Stomach smooth muscle (tissue), 2 donors: ENCODE measurements around the gene CASZ1.

Source experiments
- H3K27ac ChIP-seq: one replicate; pipeline ENCODE4 v1.7.0; 2013; ENCODE audit warnings: mild to moderate bottlenecking, low read length, inconsistent platforms
- H3K27me3 ChIP-seq, 2 donors: one replicate each; pipeline ENCODE4 v1.7.0; 2013; ENCODE audit warnings: low read length in 2 of 2; ENCODE audit not compliant: insufficient read depth in 2 of 2, control insufficient read depth in 1 of 2
- H3K36me3 ChIP-seq, 2 donors: one replicate each; pipeline ENCODE4 v1.7.0; 2013; ENCODE audit warnings: low read length in 2 of 2; ENCODE audit not compliant: control insufficient read depth in 2 of 2, insufficient read depth in 2 of 2
- H3K4me1 ChIP-seq: one replicate; pipeline ENCODE4 v1.7.0; 2013; ENCODE audit warnings: low read length; ENCODE audit not compliant: control insufficient read depth, insufficient read depth
- H3K4me3 ChIP-seq, 2 donors: one replicate each; pipeline ENCODE4 v1.7.0; 2013; ENCODE audit warnings: low read length in 2 of 2
- H3K9ac ChIP-seq, 2 donors: one replicate each; pipeline ENCODE4 v1.7.0; 2013; ENCODE audit warnings: low read length in 2 of 2, mild to moderate bottlenecking in 1 of 2
- H3K9me3 ChIP-seq, 2 donors: one replicate each; pipeline ENCODE4 v1.7.0; 2013; ENCODE audit warnings: low read length in 2 of 2; ENCODE audit not compliant: control insufficient read depth in 2 of 2
- donor health status: healthy.
- donor health status: Pancreatic carcinoma.

Gene CASZ1

DNA sequence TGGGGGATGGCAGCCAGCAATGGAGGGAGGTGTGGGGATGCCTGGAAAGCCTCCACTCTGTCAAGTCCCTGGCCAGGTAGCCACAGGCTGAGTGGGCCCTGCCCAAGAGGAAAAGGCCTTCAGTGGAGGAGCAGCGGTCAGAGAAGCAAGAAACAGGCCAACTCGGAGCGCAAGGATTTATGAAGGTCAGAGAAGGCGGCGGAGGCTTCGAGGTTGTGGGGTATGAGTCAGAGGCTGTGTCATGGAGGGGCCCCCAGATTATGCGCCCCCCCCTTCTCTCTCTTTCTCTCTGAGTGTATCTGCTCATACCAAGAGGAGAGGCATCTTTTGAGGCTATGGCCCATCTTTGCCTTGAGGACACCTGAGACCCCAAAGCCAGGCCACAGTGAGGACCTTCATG lies 99.5 kb downstream of the CASZ1 start:
- Histone ChIP-seq H3K4me3 (no peak overlapping the region), H3K36me3 (no peaks in the 10 kb centered on the region), H3K9me3 (no peaks in the 10 kb centered on the region), H3K9ac (no peak overlapping the region), H3K27ac (peak overlapping the region; percentile 66), H3K27me3 (no peaks in the 10 kb centered on the region), H3K4me1 (peaks cover 31% of the 10 kb centered on the region)

DNA sequence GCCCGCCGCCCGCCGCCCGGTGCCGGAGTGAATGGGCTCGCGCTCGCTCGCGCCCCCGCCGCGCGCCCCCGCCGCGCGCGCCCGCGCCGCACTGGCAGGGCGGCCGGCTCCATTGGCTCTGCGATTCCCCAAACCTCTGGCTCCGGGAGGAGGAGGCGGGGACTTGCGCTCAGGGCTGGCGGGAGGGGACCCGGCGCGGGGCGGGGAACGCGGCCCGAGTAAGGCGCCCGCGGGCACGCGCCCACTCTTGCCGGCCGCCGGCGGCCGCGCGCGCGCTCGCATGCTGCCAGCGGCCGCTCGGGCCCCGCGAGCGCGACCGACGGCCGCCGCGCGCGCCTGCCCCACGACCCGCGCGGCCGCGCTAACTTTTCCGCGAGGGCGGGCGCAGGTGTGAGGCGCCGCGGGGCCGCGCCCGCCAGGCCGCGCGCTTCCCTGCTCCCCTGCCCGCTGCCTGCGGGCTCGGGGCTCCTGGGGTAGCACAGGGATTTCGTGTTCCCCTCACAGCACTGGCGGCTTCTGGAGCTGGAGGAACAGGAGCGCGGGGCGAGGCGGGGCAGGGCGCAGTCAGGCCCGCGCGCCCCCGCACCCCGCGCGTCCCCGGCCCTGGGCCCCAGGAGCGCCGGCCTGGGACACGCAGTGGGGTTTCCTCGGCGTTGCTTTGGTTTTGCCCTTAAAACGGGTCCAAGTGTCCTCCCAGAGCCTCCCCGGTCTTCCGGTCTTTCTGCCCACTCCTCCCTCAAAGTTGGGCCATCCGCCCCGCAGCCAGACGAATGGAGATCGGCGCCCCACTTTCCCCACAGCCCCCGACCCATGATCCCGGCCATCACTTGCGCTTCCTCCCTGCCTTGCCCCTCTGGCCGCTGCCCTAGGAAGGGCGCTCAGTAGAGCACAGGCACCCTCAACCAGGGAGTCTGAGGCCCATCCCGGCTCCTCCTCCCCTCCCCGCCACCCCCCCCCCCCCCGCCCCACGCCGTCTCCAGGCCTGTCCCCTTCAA lies 101.5 kb downstream of the CASZ1 start:
- no peaks in the 10 kb centered on the region for H3K27me3 ChIP-seq
- H3K9me3 ChIP-seq, result no peaks in the 10 kb centered on the region
- no peaks in the 10 kb centered on the region for H3K36me3 ChIP-seq
- peaks cover 50% of the 10 kb centered on the region for H3K4me1 ChIP-seq
- peak overlapping the region; percentile 38 to 65 for H3K4me3 ChIP-seq
- H3K27ac ChIP-seq, result peak overlapping the region; percentile 66
- peak overlapping the region; percentile 13 to 58 for H3K9ac ChIP-seq

DNA sequence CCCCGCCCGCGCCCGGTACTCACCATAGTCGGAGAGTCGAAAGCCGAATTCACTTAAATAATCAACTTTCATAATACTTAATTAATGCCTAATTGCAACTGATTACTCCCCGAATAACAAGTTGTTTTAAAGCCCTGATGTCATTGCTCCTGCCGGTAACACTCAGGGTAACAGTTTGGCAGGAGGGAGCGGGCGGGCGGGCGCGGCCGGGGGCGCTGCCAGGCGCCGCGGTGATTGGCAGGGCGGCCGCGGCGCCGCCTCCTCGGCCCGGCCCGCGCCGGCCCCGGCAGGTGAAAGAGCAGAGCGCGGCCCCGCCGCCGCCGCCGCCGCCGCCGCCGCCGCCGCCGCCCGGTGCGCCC lies 102.2 kb downstream of the CASZ1 start:
- Histone ChIP-seq H3K36me3 (no peaks in the 10 kb centered on the region), H3K27ac (peak overlapping the region; percentile 80), H3K4me1 (peaks cover 54% of the 10 kb centered on the region), H3K9me3 (no peaks in the 10 kb centered on the region), H3K4me3 (peak overlapping the region in 1 of 2 donors; percentile 81), H3K9ac (peak overlapping the region in 1 of 2 donors; percentile 82), H3K27me3 (no peaks in the 10 kb centered on the region)

DNA sequence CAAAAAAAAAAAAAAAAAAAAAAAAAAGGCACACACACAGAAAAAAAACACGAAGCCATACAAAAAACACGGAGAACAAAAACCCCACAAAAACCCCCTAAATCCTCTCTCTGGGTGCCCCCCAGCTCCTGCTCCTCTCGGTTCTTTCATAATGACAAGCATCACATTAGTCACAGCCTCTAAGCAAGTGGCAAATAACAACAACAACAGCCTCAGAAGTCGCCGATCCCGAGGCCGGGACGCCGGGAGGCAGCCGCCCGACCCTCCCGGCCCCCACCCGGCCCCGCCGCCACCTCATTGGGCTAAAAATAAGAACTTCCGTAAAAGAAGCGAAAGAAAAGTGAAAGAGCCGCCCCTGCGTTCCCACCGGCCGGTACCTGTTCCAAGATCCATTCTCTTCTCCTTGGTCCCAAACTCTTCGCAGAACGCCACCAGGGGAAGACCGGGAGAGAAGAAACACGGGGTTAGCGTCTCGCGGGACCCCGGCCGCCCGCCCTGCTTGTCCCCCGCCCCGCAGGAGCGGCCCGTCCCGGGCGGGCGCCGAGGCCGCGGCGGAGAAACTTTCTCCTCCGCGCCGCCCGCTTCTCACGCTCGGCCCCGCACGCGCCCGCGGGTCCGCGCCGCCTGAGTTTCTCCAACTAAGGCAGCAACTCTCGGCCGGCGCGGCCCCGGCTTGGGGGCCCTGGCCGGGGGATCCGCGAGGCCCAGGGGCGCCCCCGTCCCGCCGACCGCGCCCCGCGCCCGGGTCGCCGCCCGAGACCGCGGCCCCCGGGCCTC lies 102.8 kb downstream of the CASZ1 start:
- Histone ChIP-seq H3K9ac (peak overlapping the region; percentile 80 to 82), H3K4me3 (peak overlapping the region; percentile 65 to 81), H3K36me3 (no peaks in the 10 kb centered on the region), H3K27me3 (no peaks in the 10 kb centered on the region), H3K27ac (peak overlapping the region; percentile 80), H3K4me1 (peaks cover 56% of the 10 kb centered on the region), H3K9me3 (no peaks in the 10 kb centered on the region)

DNA sequence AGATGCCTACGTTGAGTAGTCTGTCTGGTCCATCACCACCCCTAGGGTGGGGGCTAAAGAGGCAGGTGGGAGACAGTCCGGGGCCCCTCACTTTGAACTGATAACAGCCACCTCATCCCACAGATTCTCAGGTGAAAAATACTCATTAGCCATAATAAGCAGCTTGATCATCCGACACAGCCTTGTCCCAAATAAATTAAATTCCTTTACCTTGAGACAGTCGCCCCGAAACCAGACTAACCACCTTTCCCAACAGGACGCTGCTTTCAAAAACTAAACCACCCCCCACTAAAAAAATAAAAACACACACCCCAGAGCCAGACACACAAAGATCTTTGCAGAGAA lies 103.3 kb downstream of the CASZ1 start:
- H3K27me3 ChIP-seq, result no peaks in the 10 kb centered on the region
- peaks cover 62% of the 10 kb centered on the region for H3K4me1 ChIP-seq
- no peaks in the 10 kb centered on the region for H3K9me3 ChIP-seq
- H3K27ac ChIP-seq, result peak overlapping the region; percentile 80
- H3K9ac ChIP-seq, result peak overlapping the region; percentile 71 to 82
- peak overlapping the region; percentile 65 to 81 for H3K4me3 ChIP-seq
- H3K36me3 ChIP-seq, result no peaks in the 10 kb centered on the region

GRCh38 chr1:10692401-10693021 lies 103.9 kb downstream of the CASZ1 start:
- peak overlapping the region; percentile 80 for H3K27ac ChIP-seq
- H3K4me3 ChIP-seq, result peak overlapping the region; percentile 65 to 81
- no peaks in the 10 kb centered on the region for H3K9me3 ChIP-seq
- peaks cover 68% of the 10 kb centered on the region for H3K4me1 ChIP-seq
- no peaks in the 10 kb centered on the region for H3K27me3 ChIP-seq
- peak overlapping the region; percentile 71 to 82 for H3K9ac ChIP-seq
- no peaks in the 10 kb centered on the region for H3K36me3 ChIP-seq

DNA sequence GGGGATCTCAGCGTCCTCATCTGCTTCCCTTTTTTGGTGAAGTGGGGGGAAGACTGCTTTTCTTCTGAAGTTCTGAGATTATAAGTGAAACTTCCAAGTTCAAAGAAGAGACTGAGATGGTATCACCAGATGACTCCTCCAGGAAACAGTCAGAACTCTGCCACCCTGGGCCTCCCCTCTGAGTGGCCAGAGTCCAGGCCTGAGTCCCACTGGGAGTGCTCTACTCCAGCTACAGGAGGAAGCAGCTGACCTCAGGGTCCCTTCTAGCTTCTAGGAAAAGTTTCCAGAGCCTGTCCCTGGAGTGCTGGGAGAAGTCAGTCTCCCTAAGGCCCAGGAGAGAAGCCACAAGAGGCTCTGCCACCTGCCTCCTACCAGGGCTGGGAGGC lies 104.7 kb downstream of the CASZ1 start:
- peak overlapping the region; percentile 65 to 81 for H3K4me3 ChIP-seq
- H3K9ac ChIP-seq, result peak overlapping the region; percentile 21 to 82
- H3K9me3 ChIP-seq, result no peaks in the 10 kb centered on the region
- H3K36me3 ChIP-seq, result no peaks in the 10 kb centered on the region
- H3K27ac ChIP-seq, result peak overlapping the region; percentile 80
- H3K4me1 ChIP-seq, result peaks cover 76% of the 10 kb centered on the region
- no peaks in the 10 kb centered on the region for H3K27me3 ChIP-seq

DNA sequence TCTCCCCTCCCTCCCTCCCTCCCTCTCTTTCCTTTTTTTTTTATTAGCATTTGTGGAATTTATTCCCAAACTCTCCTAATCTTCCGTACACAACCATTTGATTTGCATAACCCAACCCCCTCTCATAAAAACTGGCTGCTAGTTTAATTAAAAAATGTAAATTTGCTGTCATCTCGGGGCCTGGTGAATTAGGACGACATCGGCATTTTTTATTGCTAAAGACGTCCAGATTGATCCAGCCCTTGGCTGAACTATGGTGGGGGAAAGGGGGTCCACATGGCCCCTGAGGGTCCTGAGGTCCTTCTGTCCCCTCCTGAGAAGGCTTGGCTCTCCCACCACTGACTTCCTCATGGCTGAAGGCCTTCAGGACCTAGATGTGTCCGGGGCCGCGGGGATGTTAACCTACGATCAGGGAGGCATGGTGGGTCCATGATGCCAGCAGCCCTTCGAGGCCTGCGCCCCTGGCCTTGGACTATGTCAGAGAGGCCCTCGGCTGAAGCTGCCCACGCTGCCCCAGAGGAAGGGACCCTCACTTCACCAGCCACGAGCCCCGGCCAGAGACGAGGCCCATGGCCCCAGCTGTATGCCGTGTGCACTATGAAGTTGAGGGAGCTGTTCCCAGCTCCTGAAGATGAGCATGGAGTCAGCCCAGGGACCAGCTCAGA lies 105.2 kb downstream of the CASZ1 start:
- Histone ChIP-seq H3K36me3 (no peaks in the 10 kb centered on the region), H3K4me3 (peak overlapping the region in 1 of 2 donors; percentile 81), H3K27ac (peak overlapping the region; percentile 80), H3K4me1 (peaks cover 79% of the 10 kb centered on the region), H3K9ac (peak overlapping the region; percentile 21 to 82), H3K27me3 (no peaks in the 10 kb centered on the region), H3K9me3 (no peaks in the 10 kb centered on the region)

- H3K9ac ChIP-seq, result no peak overlapping the region
- peak overlapping the region in 1 of 2 donors; percentile 44 for H3K4me3 ChIP-seq
- no peaks in the 10 kb centered on the region for H3K36me3 ChIP-seq
- peak overlapping the region; percentile 90 for H3K27ac ChIP-seq
- H3K27me3 ChIP-seq, result no peaks in the 10 kb centered on the region
- no peaks in the 10 kb centered on the region for H3K9me3 ChIP-seq
- peaks cover 79% of the 10 kb centered on the region for H3K4me1 ChIP-seq
These were observed 106.0 kb downstream of the CASZ1 start for GRCh38 chr1:10690484-10690883.

GRCh38 chr1:10688409-10688786 lies 108.0 kb downstream of the CASZ1 start:
- Histone ChIP-seq H3K4me1 (peaks cover 94% of the 10 kb centered on the region), H3K27ac (peak overlapping the region; percentile 90), H3K9ac (peak overlapping the region in 1 of 2 donors; percentile 29), H3K9me3 (no peaks in the 10 kb centered on the region), H3K27me3 (no peaks in the 10 kb centered on the region), H3K4me3 (peak overlapping the region in 1 of 2 donors; percentile 54), H3K36me3 (no peaks in the 10 kb centered on the region)
